Measurements from ENCODE around the gene XIST.

DNA sequence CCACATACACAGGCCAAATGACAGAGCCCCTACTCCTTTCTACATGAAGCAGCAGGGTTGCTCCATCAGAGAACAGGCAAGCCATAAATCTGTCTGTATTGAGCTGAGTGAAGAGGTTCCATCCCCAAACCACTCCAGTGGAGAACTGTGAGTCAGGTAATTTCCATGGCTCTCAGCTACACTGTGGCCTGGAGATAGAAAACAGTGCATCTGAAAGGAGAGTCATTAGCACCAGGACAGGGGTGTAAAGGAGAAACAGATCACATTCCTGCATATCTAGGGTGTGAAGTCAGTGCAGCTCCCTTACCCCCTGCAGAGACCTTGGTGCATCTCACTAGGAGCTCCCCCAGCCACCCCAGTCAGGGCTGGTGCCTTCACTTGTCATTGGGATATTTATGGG is 25.2 kb upstream of the XIST start:
- TF ChIP-seq, protein P1, sequence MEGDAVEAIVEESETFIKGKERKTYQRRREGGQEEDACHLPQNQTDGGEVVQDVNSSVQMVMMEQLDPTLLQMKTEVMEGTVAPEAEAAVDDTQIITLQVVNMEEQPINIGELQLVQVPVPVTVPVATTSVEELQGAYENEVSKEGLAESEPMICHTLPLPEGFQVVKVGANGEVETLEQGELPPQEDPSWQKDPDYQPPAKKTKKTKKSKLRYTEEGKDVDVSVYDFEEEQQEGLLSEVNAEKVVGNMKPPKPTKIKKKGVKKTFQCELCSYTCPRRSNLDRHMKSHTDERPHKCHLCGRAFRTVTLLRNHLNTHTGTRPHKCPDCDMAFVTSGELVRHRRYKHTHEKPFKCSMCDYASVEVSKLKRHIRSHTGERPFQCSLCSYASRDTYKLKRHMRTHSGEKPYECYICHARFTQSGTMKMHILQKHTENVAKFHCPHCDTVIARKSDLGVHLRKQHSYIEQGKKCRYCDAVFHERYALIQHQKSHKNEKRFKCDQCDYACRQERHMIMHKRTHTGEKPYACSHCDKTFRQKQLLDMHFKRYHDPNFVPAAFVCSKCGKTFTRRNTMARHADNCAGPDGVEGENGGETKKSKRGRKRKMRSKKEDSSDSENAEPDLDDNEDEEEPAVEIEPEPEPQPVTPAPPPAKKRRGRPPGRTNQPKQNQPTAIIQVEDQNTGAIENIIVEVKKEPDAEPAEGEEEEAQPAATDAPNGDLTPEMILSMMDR (IDR thresholded peaks at IDR 0.05) = no peak
- no peak for TF ChIP-seq POLR2A (IDR thresholded peaks at IDR 0.05)

Measured in esophagus squamous epithelium (tissue), 4 donors.